CD4-positive, alpha-beta T cell treated with Interferon alpha-2 for 1 hour (primary cell): ENCODE results near the gene GCSH.

Experiments
- DNase-seq, 2 donors: peaks; one replicate each; pipeline ENCODE4 v3.0.0-alpha.2; 2020 to 2022

GCSH gene

GRCh38 chr16:81099958-81100357 is 3.8 kb upstream of the GCSH start:
- DNase-seq, result no peak

- DNase-seq, result no peak
Observed at GRCh38 chr16:81097230-81097629, 1.0 kb upstream of the GCSH start.

- DNase-seq, result no peak
Observed at GRCh38 chr16:81096715-81097208, 567 bp upstream of the GCSH start.

- DNase-seq, result no peak
Observed at GRCh38 chr16:81095653-81095952, 592 bp downstream of the GCSH start.

- DNase-seq, result no peak
Observed at GRCh38 chr16:81094771-81095251, 1.4 kb downstream of the GCSH start.

GRCh38 chr16:81088836-81089235 is 7.4 kb downstream of the GCSH start:
- no peak for DNase-seq

- DNase-seq, result no peak
Observed at GRCh38 chr16:81081014-81081413, 15.2 kb downstream of the GCSH start.

- no peak for DNase-seq
Observed at GRCh38 chr16:81080233-81080632, 16.0 kb downstream of the GCSH start.

- DNase-seq, result peak; percentile 96
Observed at GRCh38 chr16:81077076-81077940, 18.9 kb downstream of the GCSH start, which contains the start of gene C16orf46. TSS of gene C16orf46 (minus strand) at chr16:81077238. CDS start at chr16:81063955, 13,283 bp downstream.

- peak; percentile 91 to 95 for DNase-seq
Observed at GRCh38 chr16:81076566-81077075, 19.6 kb downstream of the GCSH start.

- DNase-seq, result no peak
Observed at GRCh38 chr16:81073560-81074330, 22.4 kb downstream of the GCSH start.

GRCh38 chr16:81071805-81072204 is 24.4 kb downstream of the GCSH start:
- DNase-seq, result no peak

GRCh38 chr16:81070979-81071378 is 25.2 kb downstream of the GCSH start:
- no peak for DNase-seq

GRCh38 chr16:81069063-81069462 is 27.1 kb downstream of the GCSH start:
- no peak for DNase-seq

GRCh38 chr16:81067166-81067565 is 29.0 kb downstream of the GCSH start:
- no peak for DNase-seq

GRCh38 chr16:81066681-81067080 is 29.5 kb downstream of the GCSH start:
- DNase-seq, result no peak

- no peak for DNase-seq
Observed at GRCh38 chr16:81061871-81062608, 34.2 kb downstream of the GCSH start.

- DNase-seq, result no peak
Observed at GRCh38 chr16:81061307-81061640, 34.9 kb downstream of the GCSH start.

- DNase-seq, result no peak
Observed at GRCh38 chr16:81060576-81061306, 35.5 kb downstream of the GCSH start.

- no peak for DNase-seq
Observed at GRCh38 chr16:81053761-81054160, 42.4 kb downstream of the GCSH start.

- DNase-seq, result no peak
Observed at GRCh38 chr16:81042821-81043220, 53.4 kb downstream of the GCSH start.

- no peak for DNase-seq
Observed at GRCh38 chr16:81041696-81042095, 54.5 kb downstream of the GCSH start.
